Muscle of leg (tissue), 9 donors: Measurements from ENCODE around the gene SOX8. TPM values are rescaled to one million over a fixed set of nuclear protein-coding genes. Genes with fewer than 3 reads are reported as not detected.

Experiments
- polyA plus RNA-seq, 8 donors: library from polyadenylated mRNA; unstranded; fragments of 120-200 nt; gene quantifications; one replicate each; pipeline versions ENCODE4 v1.2.1 to v1.2.3, GENCODE V29; 2013; ENCODE audit warnings: inconsistent platforms in 1 of 8, low replicate concordance in 1 of 8; ENCODE audit not compliant: insufficient read length in 8 of 8, insufficient read depth in 1 of 8
- total RNA-seq: library from RNA; stranded (reverse); fragments of 120-200 nt; gene quantifications from one replicate; pipeline ENCODE4 v1.2.4, GENCODE V29; 2013

SOX8 gene
- total and polyA plus RNA-seq, 9 donors: 31.1 to 50.9 (median 41.4) TPM

Other genes with a start within 250 kb of the SOX8 start
- gene CIAO3, start 240.8 kb upstream of the SOX8 start, total RNA-seq: 18.3 TPM
- 10 to 100 TPM; 14.3 to 19.6 (median 17.5) TPM for gene CIAO3, start 240.8 kb upstream of the SOX8 start, polyA plus RNA-seq
- gene MSLN, start 221.0 kb upstream of the SOX8 start, total RNA-seq: 0.31 TPM
- gene MSLN, start 221.0 kb upstream of the SOX8 start, polyA plus RNA-seq: 1 to 10 TPM in 4 of 8 donors, under 1 TPM in 4; 0.23 to 6.9 (median 0.93) TPM
- 9.4 TPM for gene RPUSD1, start 193.4 kb upstream of the SOX8 start, total RNA-seq
- gene RPUSD1, start 193.4 kb upstream of the SOX8 start, polyA plus RNA-seq: 10 to 100 TPM; 10.0 to 13.9 (median 12.0) TPM
- gene CHTF18, start 193.2 kb upstream of the SOX8 start, total RNA-seq: 14.5 TPM
- 10 to 100 TPM; 11.5 to 27.1 (median 18.0) TPM for gene CHTF18, start 193.2 kb upstream of the SOX8 start, polyA plus RNA-seq
- gene GNG13, start 181.0 kb upstream of the SOX8 start, total RNA-seq: not detected
- gene GNG13, start 181.0 kb upstream of the SOX8 start, polyA plus RNA-seq: under 1 TPM in 1 of 8 donors, not detected in 7; 0.20 TPM
- 10.2 TPM for gene LMF1, start 10.8 kb upstream of the SOX8 start, total RNA-seq
- 10 to 100 TPM in 4 of 8 donors, 1 to 10 TPM in 4; 8.7 to 14.1 (median 10.2) TPM for gene LMF1, start 10.8 kb upstream of the SOX8 start, polyA plus RNA-seq
- gene SSTR5, start 91.0 kb downstream of the SOX8 start, total RNA-seq: not detected
- gene SSTR5, start 91.0 kb downstream of the SOX8 start, polyA plus RNA-seq: under 1 TPM in 3 of 8 donors, not detected in 5; 0.08 to 0.13 (median 0.10) TPM
- gene C1QTNF8, start 114.5 kb downstream of the SOX8 start, total RNA-seq: not detected
- not detected for gene C1QTNF8, start 114.5 kb downstream of the SOX8 start, polyA plus RNA-seq
- gene CACNA1H, start 171.3 kb downstream of the SOX8 start, total RNA-seq: 20.7 TPM
- 10 to 100 TPM; 35.3 to 56.0 (median 40.0) TPM for gene CACNA1H, start 171.3 kb downstream of the SOX8 start, polyA plus RNA-seq
- gene TPSG1, start 243.5 kb downstream of the SOX8 start, total RNA-seq: not detected
- gene TPSG1, start 243.5 kb downstream of the SOX8 start, polyA plus RNA-seq: 1 to 10 TPM in 7 of 8 donors, under 1 TPM in 1; 0.98 to 3.7 (median 1.7) TPM
- 0.89 TPM for gene TPSB2, start 248.4 kb downstream of the SOX8 start, total RNA-seq
- 1 to 10 TPM in 6 of 8 donors, under 1 TPM in 2; 0.71 to 2.8 (median 1.7) TPM for gene TPSB2, start 248.4 kb downstream of the SOX8 start, polyA plus RNA-seq